Omental fat pad (tissue), 4 donors: ENCODE data around the gene D2HGDH. TPM values are rescaled to one million over a fixed set of nuclear protein-coding genes. Genes with fewer than 3 reads are reported as not detected.

Experiments used
- ATAC-seq: fragments of 150-250 bp; one replicate; pipeline ENCODE4 v1.9.1; 2016; ENCODE audit warnings: mild to moderate bottlenecking, moderate library complexity; ENCODE audit not compliant: low FRiP score
- DNase-seq: peaks from one replicate; pipeline ENCODE4 v3.0.0-alpha.2; 2019; ENCODE audit warnings: low spot score
- CTCF ChIP-seq, 3 donors: fragments of 450-650 bp; IDR thresholded peaks; one replicate each; pipeline ENCODE4 v1.5.1; 2016 to 2017; ENCODE audit warnings: antibody characterized with exemption in 3 of 3, mild to moderate bottlenecking in 3 of 3, moderate library complexity in 2 of 3
- total RNA-seq, 4 donors: library from RNA; depleted of rRNA; stranded (reverse); fragments of >200 nt; gene quantifications; one replicate each; pipeline ENCODE4 v1.1.0, GENCODE V29; 2016

D2HGDH gene
- total RNA-seq, 4 donors from 2014 or later: 12.4 to 31.2 (median 16.9) TPM

- DNase-seq (no peak), ATAC-seq (no peak)
Measured at GRCh38 chr2:241808721-241809382, 74.4 kb downstream of the D2HGDH start, which contains the start of gene NEU4. Gene NEU4 (plus strand): TSS chr2:241809193. CDS start chr2:241814485, 5,292 bp downstream.

GRCh38 chr2:241809383-241810306, 75.2 kb downstream of the D2HGDH start:
- no peak for TF ChIP-seq CTCF (IDR thresholded peaks at IDR 0.05)
- DNase-seq: no peak
- ATAC-seq: no peak

More at GRCh38 chr2:241808721-241809382, 74.4 kb downstream of the D2HGDH start, which contains the start of gene NEU4:
- TF ChIP-seq CTCF (IDR thresholded peaks at IDR 0.05): no peak

GRCh38 chr2:241810307-241811200, 76.1 kb downstream of the D2HGDH start:
- ATAC-seq: peak; percentile 15
- TF ChIP-seq CTCF (IDR thresholded peaks at IDR 0.05): no peak
- DNase-seq: no peak

- ATAC-seq: no peak
- no peak for TF ChIP-seq CTCF (IDR thresholded peaks at IDR 0.05)
- DNase-seq: no peak
Measured at GRCh38 chr2:241811201-241811951, 76.9 kb downstream of the D2HGDH start.

- TF ChIP-seq CTCF (IDR thresholded peaks at IDR 0.05): no peak
- DNase-seq (no peak), ATAC-seq (no peak)
Measured at GRCh38 chr2:241811952-241812729, 77.7 kb downstream of the D2HGDH start.
